NCI-H446 (cell line): ENCODE results near the gene GSK3B.

Source experiments
- DNase-seq, 2 experiments: peaks; one replicate each; lab custom pipeline; 2025; lab: John Stamatoyannopoulos, UW

The GSK3B gene

GRCh38 chr3:120093911-120094775, at the start of gene GSK3B:
Gene GSK3B (minus strand): TSS chr3:120094447. CDS start chr3:120093434, 1,013 bp downstream.
- peak; percentile 78 to 91 for DNase-seq

- DNase-seq, result no peak
Measured at GRCh38 chr3:120143676-120144075, 49.4 kb upstream of the GSK3B start.

GRCh38 chr3:120142236-120142635, 48.0 kb upstream of the GSK3B start:
- no peak for DNase-seq

GRCh38 chr3:120140098-120140742, 46.0 kb upstream of the GSK3B start:
- DNase-seq, result no peak

GRCh38 chr3:120139140-120139539, 44.9 kb upstream of the GSK3B start:
- no peak for DNase-seq

GRCh38 chr3:120137548-120137947, 43.3 kb upstream of the GSK3B start:
- DNase-seq, result no peak

- DNase-seq, result no peak
Measured at GRCh38 chr3:120130656-120131055, 36.4 kb upstream of the GSK3B start.

GRCh38 chr3:120129718-120130513, 35.7 kb upstream of the GSK3B start:
- DNase-seq, result no peak

- peak in 1 of 2 experiments; percentile 45 for DNase-seq
Measured at GRCh38 chr3:120129051-120129450, 34.8 kb upstream of the GSK3B start.

GRCh38 chr3:120125992-120126391, 31.7 kb upstream of the GSK3B start:
- no peak for DNase-seq

- DNase-seq, result no peak
Measured at GRCh38 chr3:120119846-120120510, 25.7 kb upstream of the GSK3B start.

GRCh38 chr3:120114981-120115380, 20.7 kb upstream of the GSK3B start:
- DNase-seq, result no peak

GRCh38 chr3:120114376-120114775, 20.1 kb upstream of the GSK3B start:
- no peak for DNase-seq

- DNase-seq, result no peak
Measured at GRCh38 chr3:120113128-120114116, 19.2 kb upstream of the GSK3B start.

- no peak for DNase-seq
Measured at GRCh38 chr3:120111898-120112297, 17.7 kb upstream of the GSK3B start.

- no peak for DNase-seq
Measured at GRCh38 chr3:120103276-120103675, 9.0 kb upstream of the GSK3B start.

- peak; percentile 91 to 95 for DNase-seq
Measured at GRCh38 chr3:120102674-120103073, 8.4 kb upstream of the GSK3B start.

GRCh38 chr3:120102232-120102631, 8.0 kb upstream of the GSK3B start:
- peak in 1 of 2 experiments; percentile 24 for DNase-seq

GRCh38 chr3:120101624-120102023, 7.4 kb upstream of the GSK3B start:
- no peak for DNase-seq

- DNase-seq, result no peak
Measured at GRCh38 chr3:120100711-120101110, 6.5 kb upstream of the GSK3B start.

GRCh38 chr3:120098710-120099109, 4.5 kb upstream of the GSK3B start:
- no peak for DNase-seq
